GM12891 (cell line): Measurements from ENCODE around the gene SLC39A2.

ENCODE experiments used
- POLR2A ChIP-seq: IDR thresholded peaks from 2 replicates; pipeline ENCODE4 v1.6.1; 2011; ENCODE audit warnings: low read depth, low read length, control low read depth
- POLR2AphosphoS5 ChIP-seq: IDR thresholded peaks from 2 replicates; pipeline ENCODE4 v1.6.1; 2011; ENCODE audit warnings: low read depth, low read length, control low read depth
- POU2F2 ChIP-seq: IDR thresholded peaks from 2 replicates; pipeline ENCODE4 v1.6.1; 2011; ENCODE audit warnings: low read depth, mild to moderate bottlenecking, control low read depth, low read length, moderate library complexity
- SPI1 ChIP-seq: IDR thresholded peaks from 2 replicates; pipeline ENCODE4 v1.6.1; 2011; ENCODE audit warnings: low read depth, low read length, control low read depth
- TAF1 ChIP-seq: IDR thresholded peaks from 2 replicates; pipeline ENCODE4 v1.6.1; 2011; ENCODE audit warnings: low read depth, low read length, control low read depth

- TF ChIP-seq POLR2A (no peak), POU2F2 (no peak), POLR2AphosphoS5 (no peak), TAF1 (no peak), SPI1 (no peak)
Observed at GRCh38 chr14:21042918-21043317, 43.8 kb downstream of the SLC39A2 start.
